ENCODE results near the gene TMEM221. TPM values are rescaled to one million over a fixed set of nuclear protein-coding genes. Genes with fewer than 3 reads are reported as not detected.

The TMEM221 gene
- total RNA-seq, 4 donors from 2014 or later = not detected

DNA sequence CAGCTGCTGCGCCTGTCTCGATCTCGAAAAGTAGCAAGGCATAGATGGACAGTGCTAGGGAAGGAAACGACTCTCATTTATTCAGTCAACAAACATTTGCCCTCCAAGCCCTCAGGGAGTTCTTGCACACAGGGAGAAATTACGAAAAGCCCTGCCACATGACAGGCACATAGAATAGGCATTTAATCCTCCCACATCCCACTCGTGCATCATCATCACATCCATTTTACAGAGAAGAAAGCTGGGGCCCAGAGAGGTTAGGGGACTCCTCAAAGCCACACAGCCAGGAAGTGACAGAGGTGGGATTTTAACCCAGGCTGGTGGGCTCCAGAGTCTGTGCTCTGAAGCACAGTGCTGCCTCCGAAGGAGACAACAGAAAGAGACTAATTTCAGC is 11.6 kb downstream of the TMEM221 start:
- no peaks in the 10 kb centered on the region for H3K4me1 ChIP-seq

GRCh38 chr19:17436094-17436873 is 12.2 kb downstream of the TMEM221 start:
- Histone ChIP-seq H3K36me3 (no peaks in the 10 kb centered on the region), H3K4me1 (no peaks in the 10 kb centered on the region), H3K27ac (no peak overlapping the region), H3K9me3 (no peaks in the 10 kb centered on the region), H3K4me3 (no peak overlapping the region), H3K27me3 (no peaks in the 10 kb centered on the region)
- DNase-seq = no peak
- TF ChIP-seq CTCF (IDR thresholded peaks at IDR 0.05) (no peak), POLR2A (IDR thresholded peaks at IDR 0.05) (no peak)

More for the DNA sequence above, 11.6 kb downstream of the TMEM221 start:
- no peak for TF ChIP-seq CTCF (IDR thresholded peaks at IDR 0.05)
- no peak for TF ChIP-seq POLR2A (IDR thresholded peaks at IDR 0.05)
- Histone ChIP-seq H3K27me3 (no peaks in the 10 kb centered on the region), H3K4me3 (no peak overlapping the region), H3K27ac (no peak overlapping the region), H3K9me3 (no peaks in the 10 kb centered on the region), H3K36me3 (no peaks in the 10 kb centered on the region)
- no peak for DNase-seq

DNA sequence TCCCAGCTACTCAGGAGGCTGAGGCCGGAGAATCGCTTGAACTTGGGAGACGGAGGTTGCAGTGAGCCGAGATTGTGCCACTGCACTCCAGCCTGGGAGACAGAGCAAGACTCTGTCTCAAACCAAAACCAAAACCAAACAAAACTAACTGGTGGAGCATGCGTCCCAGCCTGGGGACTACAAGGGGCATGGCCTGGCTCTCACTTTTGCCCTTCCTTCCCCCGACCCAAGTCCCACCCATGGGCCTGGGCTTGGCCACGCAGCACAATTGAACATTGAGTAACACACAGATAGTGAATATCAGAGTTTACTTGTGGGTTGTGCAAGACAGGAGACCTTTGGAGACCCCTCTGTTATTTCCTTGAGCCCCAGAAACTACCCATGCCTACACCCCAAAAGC is 13.2 kb downstream of the TMEM221 start:
- DNase-seq = no peak
- Histone ChIP-seq H3K27ac (no peak overlapping the region), H3K9me3 (no peaks in the 10 kb centered on the region), H3K4me3 (no peak overlapping the region), H3K4me1 (no peaks in the 10 kb centered on the region), H3K36me3 (no peaks in the 10 kb centered on the region), H3K27me3 (no peaks in the 10 kb centered on the region)
- no peak for TF ChIP-seq POLR2A (IDR thresholded peaks at IDR 0.05)

GRCh38 chr19:17431417-17431816 is 17.1 kb downstream of the TMEM221 start:
- Histone ChIP-seq H3K4me1 (no peaks in the 10 kb centered on the region), H3K4me3 (no peak overlapping the region), H3K27ac (no peak overlapping the region), H3K9me3 (no peaks in the 10 kb centered on the region), H3K27me3 (no peaks in the 10 kb centered on the region), H3K36me3 (no peaks in the 10 kb centered on the region)
- TF ChIP-seq POLR2A (IDR thresholded peaks at IDR 0.05) (no peak), CTCF (IDR thresholded peaks at IDR 0.05) (no peak)
- DNase-seq = no peak

DNA sequence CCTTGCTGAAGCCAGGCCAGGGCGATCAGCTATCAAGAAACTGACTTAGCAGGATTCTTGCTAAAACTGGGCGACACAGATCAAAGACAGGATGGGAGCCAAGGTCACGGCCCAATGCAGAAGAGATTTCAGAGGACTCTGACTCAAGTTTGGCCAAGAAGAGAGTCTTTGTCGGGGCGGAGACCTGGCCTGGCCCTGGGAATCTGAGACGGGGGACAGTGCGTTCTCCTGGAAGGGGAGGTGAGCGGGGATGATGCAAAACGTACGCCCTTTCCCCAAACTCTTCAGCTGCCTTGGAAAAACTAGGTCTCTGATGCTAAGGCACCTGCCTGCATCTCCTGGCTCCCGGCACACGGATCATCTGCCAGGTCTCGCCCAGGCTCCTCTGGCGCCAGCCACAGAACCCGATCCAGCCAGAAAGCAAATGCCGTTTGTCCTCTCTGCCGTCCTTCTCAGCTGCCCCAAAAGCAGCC is 18.8 kb downstream of the TMEM221 start:
- TF ChIP-seq POLR2A (IDR thresholded peaks at IDR 0.05) (no peak), CTCF (IDR thresholded peaks at IDR 0.05) (no peak)
- DNase-seq = no peak
- Histone ChIP-seq H3K4me1 (no peaks in the 10 kb centered on the region), H3K9me3 (no peaks in the 10 kb centered on the region), H3K36me3 (no peaks in the 10 kb centered on the region), H3K27ac (no peak overlapping the region), H3K27me3 (no peaks in the 10 kb centered on the region), H3K4me3 (no peak overlapping the region)

- Histone ChIP-seq H3K27me3 (no peaks in the 10 kb centered on the region), H3K36me3 (peaks cover 0 to 7% (median 0%) of the 10 kb centered on the region in 3 donors), H3K4me1 (peaks cover 0 to 7% (median 0%) of the 10 kb centered on the region in 4 donors), H3K27ac (no peak overlapping the region), H3K9me3 (no peaks in the 10 kb centered on the region), H3K4me3 (no peak overlapping the region)
- peak in 1 of 3 donors; percentile 53 for DNase-seq
- TF ChIP-seq POLR2A (IDR thresholded peaks at IDR 0.05) (no peak), CTCF (IDR thresholded peaks at IDR 0.05) (peak in 3 of 6 experiments; percentile 13 to 35 (median 21))
Measured at GRCh38 chr19:17424743-17425365, 23.6 kb downstream of the TMEM221 start.
